GM12874 (cell line): Measurements from ENCODE around the gene ITPR2.
A peak's percentile ranks its signal among the peaks of the same experiment; 100 is the strongest.

Source experiments
- CTCF ChIP-seq: IDR thresholded peaks from 2 replicates; pipeline ENCODE4 v1.5.1; 2011; ENCODE audit warnings: low read depth, mild to moderate bottlenecking, control low read depth, low read length, moderate library complexity; ENCODE audit not compliant: insufficient read depth

The ITPR2 gene

GRCh38 chr12:26832822-26833742 is at the start of gene ITPR2:
Gene ITPR2 (minus strand): TSS chr12:26833194. CDS start chr12:26832781, 413 bp downstream.
- peak; percentile 51 for TF ChIP-seq CTCF

GRCh38 chr12:26880625-26881024 is 47.6 kb upstream of the ITPR2 start:
- no peak for TF ChIP-seq CTCF

- no peak for TF ChIP-seq CTCF
These were observed 45.7 kb upstream of the ITPR2 start for GRCh38 chr12:26878661-26879119.

GRCh38 chr12:26874501-26875296 is 41.7 kb upstream of the ITPR2 start:
- no peak for TF ChIP-seq CTCF

- TF ChIP-seq CTCF, result no peak
These were observed 39.6 kb upstream of the ITPR2 start for GRCh38 chr12:26872625-26873024.

- no peak for TF ChIP-seq CTCF
These were observed 39.0 kb upstream of the ITPR2 start for GRCh38 chr12:26871985-26872384.
